NCI-H1105 (cell line): ENCODE data around the gene NR4A3.
"Not testable (repeated sequence)": the region's sequence is repeated elsewhere in the genome, so short reads cannot be mapped to it uniquely, and the experiment has no call there.

Experiments used
- DNase-seq: peaks from one replicate; lab custom pipeline; 2025; lab: John Stamatoyannopoulos, UW

Gene NR4A3

DNA sequence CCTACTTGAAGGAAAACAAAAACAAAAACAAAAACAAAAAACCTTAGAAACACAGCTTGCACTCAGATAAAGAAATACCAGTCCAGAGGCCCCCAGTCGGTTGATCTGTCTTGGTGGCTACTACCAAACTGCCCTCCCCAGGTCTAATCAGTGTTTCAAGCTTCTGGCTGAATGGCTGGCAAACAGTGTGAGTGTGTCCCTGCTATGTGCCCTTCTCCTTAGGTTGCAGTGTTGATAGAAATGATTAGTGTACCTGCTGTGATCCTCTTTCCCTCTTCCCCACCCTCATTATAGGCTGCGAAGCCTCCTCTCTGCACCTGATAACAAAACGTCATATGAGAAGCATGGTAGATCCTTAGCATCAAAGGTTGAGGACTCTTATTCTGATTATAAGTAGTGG lies 12.8 kb downstream of the NR4A3 start:
- no peak for DNase-seq

- DNase-seq: no peak
Observed at GRCh38 chr9:99835142-99835541, 13.5 kb downstream of the NR4A3 start.

GRCh38 chr9:99835581-99835980 lies 13.9 kb downstream of the NR4A3 start:
- no peak for DNase-seq

DNA sequence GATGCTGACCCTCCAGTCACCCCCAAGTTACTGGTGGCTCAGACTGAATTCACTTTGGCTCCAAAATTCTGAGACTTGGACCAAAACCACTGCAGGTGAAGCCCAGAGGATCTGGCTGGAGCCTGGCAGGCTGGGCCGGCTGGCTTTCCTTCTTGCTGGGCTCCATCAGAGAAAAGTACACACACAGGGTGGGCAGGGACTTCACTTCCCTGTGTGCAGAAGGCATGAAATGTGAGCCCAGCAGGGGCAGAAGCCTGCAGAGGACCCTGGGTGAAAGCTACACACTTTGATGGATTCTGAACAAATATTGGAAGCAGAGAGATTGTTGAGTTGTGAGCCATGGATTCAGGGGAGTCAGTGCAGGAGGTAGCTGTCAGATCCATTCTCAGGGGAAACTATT lies 18.4 kb downstream of the NR4A3 start:
- no peak for DNase-seq

DNA sequence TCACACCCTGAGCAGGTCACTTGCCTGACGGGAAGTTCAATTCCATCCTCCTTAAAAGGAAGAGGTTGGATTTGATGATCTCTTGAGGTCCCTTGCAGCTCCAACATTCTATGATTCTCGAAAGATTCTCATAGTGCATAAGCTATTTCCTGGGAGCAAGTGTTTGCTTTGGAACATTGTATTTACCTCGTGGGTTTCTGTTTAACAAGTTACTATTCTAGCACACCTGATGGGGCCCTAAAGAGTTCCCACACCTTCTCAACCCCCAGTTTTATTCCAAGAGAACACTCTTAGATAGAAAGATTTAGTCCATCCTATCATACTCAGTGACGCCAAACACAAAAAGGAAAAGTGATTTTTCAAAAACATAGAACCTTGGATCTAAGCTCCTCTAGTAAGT lies 23.4 kb downstream of the NR4A3 start:
- no peak for DNase-seq

- no peak for DNase-seq
Observed at GRCh38 chr9:99848447-99848846, 26.8 kb downstream of the NR4A3 start.

DNA sequence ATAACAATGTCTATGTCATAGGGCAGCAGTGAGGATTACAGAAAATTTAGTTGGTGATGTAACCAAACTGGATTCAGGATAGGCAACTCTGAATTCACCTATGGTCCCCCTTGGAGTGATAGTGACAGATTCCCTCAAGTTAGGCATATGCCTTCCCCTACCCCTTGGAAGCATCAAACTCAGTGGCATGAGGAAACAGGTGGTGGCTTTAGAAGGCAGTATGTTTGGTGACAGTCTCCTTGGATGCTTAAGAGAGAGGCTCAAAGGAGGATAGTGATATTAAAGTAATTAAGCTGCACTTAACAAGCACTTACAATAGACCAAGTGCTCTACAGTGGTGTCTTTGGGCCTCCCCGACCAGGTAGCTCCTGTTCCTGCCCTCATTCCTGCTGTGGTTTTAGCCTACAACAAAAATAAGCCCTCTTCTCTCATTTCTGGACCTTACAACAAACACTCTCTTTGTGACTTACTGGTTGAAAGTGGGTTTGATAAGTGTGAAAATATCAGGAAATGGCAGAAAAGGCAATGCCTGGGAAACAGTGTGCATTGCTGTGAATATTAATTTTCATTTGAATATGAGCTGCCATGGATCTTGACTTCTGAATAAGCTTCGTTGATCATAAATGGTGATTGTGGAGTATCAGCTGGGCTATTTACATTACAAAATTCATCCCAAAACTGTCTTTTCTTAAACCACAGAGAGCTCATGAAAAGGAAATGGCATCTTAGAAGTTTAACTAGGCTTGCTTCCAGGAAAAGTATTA lies 29.2 kb downstream of the NR4A3 start:
- DNase-seq: no peak

DNA sequence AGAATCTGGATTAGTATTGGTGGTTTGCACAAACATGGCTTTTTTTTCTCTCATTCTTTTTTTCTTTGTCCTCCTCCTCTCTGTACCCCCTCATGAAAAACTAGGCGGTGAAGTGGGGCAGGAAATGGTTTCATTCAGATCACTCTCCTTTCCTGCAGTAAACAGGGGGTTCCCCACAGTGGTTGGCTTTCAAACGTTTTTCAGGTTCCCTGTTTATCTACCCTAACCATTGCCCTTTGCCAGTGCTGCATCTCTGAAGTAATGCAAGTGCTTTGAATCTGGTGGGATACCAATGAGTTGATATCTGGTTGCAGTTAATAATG lies 29.8 kb downstream of the NR4A3 start:
- DNase-seq: no peak

DNA sequence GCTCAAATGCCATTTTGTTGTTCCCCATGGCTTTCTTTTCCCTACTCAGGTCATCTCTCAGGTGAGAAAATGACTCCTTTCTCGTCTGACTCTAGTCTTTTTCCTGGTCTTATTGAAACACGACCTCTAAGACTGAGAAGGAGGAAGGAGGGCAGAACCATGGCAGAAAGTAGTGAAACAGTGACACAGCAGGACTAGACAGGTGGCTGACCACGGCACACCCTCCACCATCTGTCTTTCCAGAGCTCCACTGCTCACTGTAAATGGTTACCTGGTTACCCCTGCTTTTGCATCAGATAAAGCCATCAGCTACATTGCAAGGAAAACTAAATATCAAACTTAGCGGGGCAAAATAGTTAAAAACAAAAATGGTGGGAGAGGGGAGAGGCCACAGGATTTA lies 30.9 kb downstream of the NR4A3 start:
- no peak for DNase-seq

GRCh38 chr9:99855467-99856176 lies 33.9 kb downstream of the NR4A3 start:
- no peak for DNase-seq

- DNase-seq: not testable (repeated sequence)
Observed at GRCh38 chr9:99857576-99857975, 35.9 kb downstream of the NR4A3 start.

GRCh38 chr9:99858087-99858486 lies 36.4 kb downstream of the NR4A3 start:
- DNase-seq: no peak

DNA sequence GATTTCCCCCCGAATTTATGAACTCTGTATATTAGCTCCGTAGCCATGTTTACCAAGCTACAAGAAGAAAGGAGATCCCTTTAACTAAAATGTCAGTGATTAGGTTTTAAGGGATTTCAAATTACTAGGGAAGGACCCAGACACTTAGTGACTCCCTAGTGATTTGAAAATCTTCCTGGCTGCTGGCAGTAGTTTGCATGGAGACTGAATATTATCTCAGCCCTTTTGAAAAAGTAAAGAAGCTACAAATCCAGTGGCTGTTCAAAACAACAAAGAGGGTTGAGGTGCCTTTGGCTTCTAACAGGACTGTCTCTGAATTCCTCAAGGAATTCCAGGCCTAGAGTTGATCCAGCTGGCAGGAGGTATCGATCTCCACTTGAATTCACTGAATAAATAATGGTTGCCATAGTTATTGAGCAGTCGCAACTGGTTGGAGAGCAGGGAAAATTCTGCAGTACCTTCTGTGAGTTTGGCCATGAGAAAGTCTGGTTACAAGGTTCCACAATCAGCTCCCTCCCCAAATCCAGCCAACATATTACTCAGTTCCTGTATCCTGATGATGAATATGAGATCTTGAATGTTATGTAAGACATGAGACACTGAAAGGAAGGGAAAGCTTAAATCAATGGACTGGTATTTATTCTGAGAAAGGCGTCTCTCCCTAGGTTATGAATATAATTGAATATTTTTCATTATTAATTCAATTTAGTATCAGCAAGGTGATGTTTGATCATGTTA lies 37.7 kb downstream of the NR4A3 start:
- no peak for DNase-seq

GRCh38 chr9:99860266-99860665 lies 38.6 kb downstream of the NR4A3 start:
- no peak for DNase-seq

GRCh38 chr9:99863955-99864354 lies 42.3 kb downstream of the NR4A3 start:
- no peak for DNase-seq

GRCh38 chr9:99866398-99866797 lies 44.7 kb downstream of the NR4A3 start:
- DNase-seq: no peak

DNA sequence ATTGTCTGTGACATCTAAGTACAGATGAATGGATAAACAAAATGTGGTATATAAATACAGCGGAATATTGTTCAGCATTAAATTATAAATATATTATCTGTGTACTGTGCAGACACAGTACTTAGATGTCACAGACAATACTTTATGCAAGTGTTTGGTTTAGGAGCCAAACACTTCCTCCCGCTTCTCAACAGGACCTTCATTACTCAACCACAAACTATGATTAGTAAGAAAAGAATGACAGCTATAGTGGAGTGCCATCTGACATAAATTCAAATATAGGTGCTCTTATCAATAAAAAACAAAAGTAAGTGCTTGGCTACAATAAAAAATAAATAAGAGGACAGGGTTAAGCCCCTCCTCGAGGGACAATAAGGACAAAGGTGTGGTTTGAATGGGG lies 45.9 kb downstream of the NR4A3 start:
- DNase-seq: no peak

DNA sequence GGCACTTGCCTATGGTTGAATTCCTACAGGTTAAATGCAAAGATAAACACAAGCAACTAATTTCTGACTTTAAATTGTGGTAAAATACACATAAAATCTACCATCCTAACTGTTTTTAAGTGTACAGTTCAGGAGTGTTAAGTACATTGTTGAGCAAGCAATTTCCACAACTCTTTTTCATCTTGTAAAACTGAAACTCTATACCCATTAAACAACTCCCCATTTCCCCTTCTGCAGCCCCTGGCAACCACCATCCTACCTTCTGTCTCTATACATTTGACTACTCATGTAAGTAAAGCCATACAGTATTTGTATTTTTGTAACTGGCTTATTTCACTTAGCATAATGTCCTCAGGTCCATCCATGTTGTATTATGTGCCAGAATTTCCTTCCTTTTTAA lies 46.3 kb downstream of the NR4A3 start:
- no peak for DNase-seq

GRCh38 chr9:99868845-99869244 lies 47.2 kb downstream of the NR4A3 start:
- no peak for DNase-seq

DNA sequence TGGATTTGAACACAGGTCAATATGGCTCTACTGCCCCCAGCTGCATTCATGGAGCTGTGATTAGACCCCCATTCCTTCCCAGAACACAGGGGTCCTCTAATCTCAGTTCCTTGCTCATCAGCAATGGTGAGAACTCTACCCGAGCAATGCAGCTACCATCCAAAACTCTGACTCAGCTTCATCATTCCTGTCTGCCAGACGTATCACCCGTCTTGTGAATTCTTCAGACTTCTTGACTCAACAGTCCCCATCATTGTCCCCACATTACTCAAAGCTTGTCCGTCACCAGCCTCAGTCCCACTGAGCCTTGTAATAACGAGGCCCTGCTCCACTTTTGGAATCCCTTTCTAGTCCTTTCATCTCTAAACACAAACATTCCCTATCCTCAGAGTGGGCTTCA lies 48.4 kb downstream of the NR4A3 start:
- DNase-seq: no peak

GRCh38 chr9:99873531-99873930 lies 51.8 kb downstream of the NR4A3 start:
- no peak for DNase-seq

- DNase-seq: no peak
Observed at GRCh38 chr9:99873943-99874584, 52.4 kb downstream of the NR4A3 start.

DNA sequence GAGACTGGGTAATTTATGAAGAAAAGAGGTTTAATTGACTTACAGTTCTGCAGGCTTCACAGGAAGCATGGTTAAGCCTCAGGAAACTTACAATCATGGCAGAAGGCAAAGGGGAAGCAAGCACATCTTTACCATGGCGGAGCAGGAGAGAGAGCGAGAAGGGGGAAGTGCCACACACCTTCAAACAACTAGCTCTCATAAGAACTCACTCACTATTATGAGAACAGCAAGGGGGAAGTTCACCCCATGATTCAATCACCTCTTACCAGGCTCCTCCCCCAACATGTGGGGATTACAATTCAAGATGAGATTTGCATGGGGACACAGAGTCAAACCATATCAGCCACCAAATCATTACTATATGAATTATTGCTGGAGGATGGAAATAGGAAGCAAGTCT lies 54.5 kb downstream of the NR4A3 start:
- DNase-seq: no peak
